ENCODE results near the gene AJAP1. TPM values are rescaled to one million over a fixed set of nuclear protein-coding genes. Genes with fewer than 3 reads are reported as not detected.

The AJAP1 gene
- total and polyA plus RNA-seq, 2 of the 8 experiments (the other 6 are each of a cell fraction or from before 2014, with no cell fraction given): 1.9 to 6.2 TPM

- peak in 2 of 3 experiments; percentile 6 to 22; a peak in 2 of 4 replicates for TF ChIP-seq CTCF (IDR thresholded peaks at IDR 0.05; ENCODE audit: control extremely low read depth in 1 of 3, insufficient read depth in 1 of 3, low read depth in 1 of 3, low read length in 3 of 3)
- peak; percentile 18 to 31; a peak in 1 of 4 replicates for TF ChIP-seq RAD21 (IDR thresholded peaks at IDR 0.05 in 1 of 2, conservative IDR thresholded peaks at IDR 0.05 in 1 of 2; ENCODE audit: low read depth in 2 of 2, low read length in 2 of 2)
- TF ChIP-seq BACH1 (IDR thresholded peaks at IDR 0.05; ENCODE audit: low read length): no peak
Measured at GRCh38 chr1:4741876-4742423, 87.5 kb downstream of the AJAP1 start.

More at GRCh38 chr1:4741876-4742423, 87.5 kb downstream of the AJAP1 start:
- ChIA-PET POLR2A (ENCODE audit: partially characterized antibody) (no interaction called here), CTCF (ENCODE audit: partially characterized antibody) (interaction anchor here (0.6 to 0.7 kb wide), 2 partner anchors 36 to 61 kb away, joined by 3 read pairs; no protein-coding TSS in a partner anchor)
- Histone ChIP-seq H3K4me1 (replicated peaks in 1 of 4; ENCODE audit: control insufficient read depth in 3 of 4, insufficient read depth in 4 of 4, low read length in 3 of 4) (peaks cover 0 to 1% (median 0%) of the 10 kb centered on the region in 4 experiments; a peak in 3 of 7 replicates), H4K8ac (ENCODE audit: extremely low read depth, insufficient read depth, low read length) (no peak overlapping the region), H3K23me2 (ENCODE audit: low read depth, low read length) (no peaks in the 10 kb centered on the region), H3K18ac (ENCODE audit: extremely low read depth, low read length) (no peak overlapping the region), H2AFZ (ENCODE audit: low read length) (no peak overlapping the region), H3K14ac (ENCODE audit: insufficient read length) (no peak overlapping the region), H2BK12ac (ENCODE audit: low read depth, low read length) (no peak overlapping the region), H3K27ac (ENCODE audit: low read depth, low read length) (no peak overlapping the region), H3K4me3 (ENCODE audit: extremely low read depth in 1 of 4, insufficient read depth in 2 of 4, low read depth in 3 of 4, low read length in 4 of 4) (no peak overlapping the region), H3K9me3 (ENCODE audit: insufficient read depth in 2 of 2, low read depth in 1 of 2, low read length in 1 of 2) (no peaks in the 10 kb centered on the region; a peak in 1 of 4 replicates), H3K4me2 (ENCODE audit: insufficient read depth in 1 of 2, low read depth in 2 of 2, low read length in 2 of 2) (no peak overlapping the region), H3K9ac (replicated peaks in 1 of 4; ENCODE audit: extremely low read depth in 1 of 4, low read depth in 3 of 4, low read length in 3 of 4) (no peak overlapping the region), H2BK5ac (ENCODE audit: low read depth, low read length) (no peak overlapping the region), H3K79me2 (ENCODE audit: control insufficient read depth in 1 of 2, insufficient read depth in 2 of 2, low read length in 2 of 2) (no peaks in the 10 kb centered on the region), H2BK120ac (replicated peaks; ENCODE audit: low read depth, low read length) (no peak overlapping the region), H3K4ac (replicated peaks; ENCODE audit: insufficient read length, low read depth, low read length) (no peak overlapping the region), H3K27me3 (replicated peaks in 1 of 4; ENCODE audit: control insufficient read depth in 3 of 4, extremely low read depth in 1 of 4, insufficient read depth in 3 of 4, low read length in 3 of 4) (no peaks in the 10 kb centered on the region), H4K91ac (replicated peaks; ENCODE audit: insufficient read length, low read length) (no peak overlapping the region), H2BK15ac (ENCODE audit: low read length) (no peak overlapping the region), H2AK5ac (ENCODE audit: low read depth, low read length) (no peak overlapping the region), H4K20me1 (replicated peaks in 1 of 2; ENCODE audit: control insufficient read depth in 1 of 2, insufficient read depth in 2 of 2, low read length in 2 of 2) (peaks cover 0 to 2% of the 10 kb centered on the region in 2 experiments), H3K56ac (replicated peaks; ENCODE audit: insufficient read length, low read depth, low read length) (no peak overlapping the region), H2BK20ac (ENCODE audit: low read length) (no peak overlapping the region), H3K79me1 (ENCODE audit: low read depth, low read length) (peaks cover 2% of the 10 kb centered on the region; the same call in 1 of the 2 replicates), H3K36me3 (ENCODE audit: control insufficient read depth in 2 of 4, insufficient read depth in 4 of 4, low read length in 3 of 4) (no peaks in the 10 kb centered on the region), H3K23ac (ENCODE audit: insufficient read length) (no peak overlapping the region), H4K5ac (ENCODE audit: insufficient read length, low read depth, low read length) (no peak overlapping the region)
- 88% methylated on average over 8 of the region's 8 CpGs; no CpG with 5 or more reads in 1 of the 2 experiments for WGBS, 2 experiments (ENCODE audit: extremely low coverage in 1 of 2, insufficient coverage in 1 of 2, insufficient read length in 1 of 2, insufficient replicate concordance in 2 of 2, low coverage in 1 of 2, low lambda C conversion rate in 2 of 2, missing lambda C conversion rate in 1 of 2)
- no peak for FAIRE-seq
- DNase-seq (ENCODE audit: low read depth in 1 of 2, low spot score in 2 of 2): no peak

Measured in H1 (cell line).